HG02588 (cell line): ENCODE data around the gene S100A3.
"Not testable (repeated sequence)": the region's sequence is repeated elsewhere in the genome, so short reads cannot be mapped to it uniquely, and the experiment has no call there.

Source experiments
- ATAC-seq: cut with Tn5 transposase; IDR thresholded peaks from one replicate; pipeline ENCODE4 v1.9.1; 2021; ENCODE audit warnings: mild to moderate bottlenecking, moderate library complexity; ENCODE audit not compliant: unreplicated experiment

S100A3 gene, protein sequence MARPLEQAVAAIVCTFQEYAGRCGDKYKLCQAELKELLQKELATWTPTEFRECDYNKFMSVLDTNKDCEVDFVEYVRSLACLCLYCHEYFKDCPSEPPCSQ

GRCh38 chr1:153548722-153549688, at the start of gene S100A3:
Gene S100A3 (minus strand): TSS chr1:153549258. CDS start chr1:153548485, 773 bp downstream.
- ATAC-seq = no peak

GRCh38 chr1:153598309-153599172, 49.5 kb upstream of the S100A3 start:
- ATAC-seq = peak; percentile 97

DNA sequence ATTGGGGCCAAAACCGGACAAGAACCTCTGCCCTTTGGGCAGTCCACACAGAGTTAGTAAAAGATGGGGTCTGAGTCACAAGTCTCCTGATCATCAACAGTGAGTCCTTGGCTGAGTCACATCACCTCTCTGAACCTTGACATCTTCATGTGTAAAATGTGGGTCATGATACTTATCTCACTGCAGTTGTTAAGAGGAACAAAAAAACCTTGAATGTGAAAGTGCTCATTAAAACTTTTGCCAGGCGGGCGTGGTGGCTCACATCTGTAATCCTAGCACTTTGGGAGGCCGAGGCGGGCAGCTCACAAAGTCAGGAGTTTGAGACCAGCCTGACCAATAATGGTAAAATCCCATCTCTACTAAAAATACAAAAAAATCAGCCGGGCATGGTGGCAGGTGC, 48.1 kb upstream of the S100A3 start:
- ATAC-seq = no peak

DNA sequence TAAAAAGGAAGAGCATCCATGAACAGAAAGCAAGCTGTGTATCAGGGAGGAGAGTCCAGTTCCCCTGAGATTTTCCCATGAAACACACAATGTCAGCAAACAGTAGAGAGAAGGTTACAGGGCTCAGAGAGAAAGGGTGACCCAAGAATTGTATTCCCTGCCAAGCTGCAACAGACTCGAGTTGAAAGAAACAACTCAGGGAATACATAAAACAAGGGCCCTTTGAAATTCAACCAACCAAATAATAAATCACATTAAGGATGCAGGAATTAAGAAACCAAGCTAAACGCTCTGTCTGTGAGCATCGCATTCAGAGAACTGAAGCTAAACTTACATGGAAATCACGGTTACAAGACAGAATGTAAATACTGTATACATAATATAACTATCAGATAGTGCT, 43.7 kb upstream of the S100A3 start:
- ATAC-seq = no peak

DNA sequence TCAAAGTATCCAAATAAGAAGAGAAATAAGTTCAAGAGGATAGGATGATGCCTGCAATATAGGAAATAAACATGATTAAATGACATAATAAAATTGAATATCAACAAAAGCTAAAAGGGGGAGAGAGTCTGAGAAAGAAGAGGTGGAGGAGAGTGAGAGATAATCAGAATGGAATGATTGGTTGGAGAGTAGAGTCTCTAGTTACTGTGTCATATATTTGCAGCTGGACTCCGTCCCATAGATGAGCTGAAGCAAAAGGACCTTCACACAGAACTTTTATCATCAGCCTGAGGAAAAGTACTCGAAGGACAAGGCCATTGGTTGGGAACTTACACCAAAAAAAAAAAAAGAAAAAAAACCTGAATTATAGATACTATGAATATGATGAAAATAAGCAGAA, 39.4 kb upstream of the S100A3 start:
- ATAC-seq = no peak

- ATAC-seq = not testable (repeated sequence)
These were observed 39.0 kb upstream of the S100A3 start for GRCh38 chr1:153588033-153588432.

DNA sequence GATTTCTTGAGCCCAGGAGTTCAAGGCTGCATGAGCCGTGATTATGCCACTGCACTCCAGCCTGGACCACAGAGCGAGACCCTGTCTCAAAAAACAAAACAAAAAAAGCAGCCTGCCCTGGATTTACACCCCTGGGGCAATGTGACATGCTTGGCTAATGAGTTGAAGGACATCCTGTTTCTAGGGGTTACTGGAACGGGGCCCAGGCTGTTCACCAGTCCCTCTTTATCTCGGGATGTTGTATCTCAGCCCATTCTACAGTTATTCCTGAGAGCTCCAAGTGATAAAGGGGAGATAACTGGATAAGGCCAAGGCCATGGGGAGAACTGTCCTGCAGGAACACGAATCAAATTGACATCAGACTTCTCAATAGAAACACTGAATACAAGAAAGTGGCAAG, 38.3 kb upstream of the S100A3 start:
- ATAC-seq = no peak

DNA sequence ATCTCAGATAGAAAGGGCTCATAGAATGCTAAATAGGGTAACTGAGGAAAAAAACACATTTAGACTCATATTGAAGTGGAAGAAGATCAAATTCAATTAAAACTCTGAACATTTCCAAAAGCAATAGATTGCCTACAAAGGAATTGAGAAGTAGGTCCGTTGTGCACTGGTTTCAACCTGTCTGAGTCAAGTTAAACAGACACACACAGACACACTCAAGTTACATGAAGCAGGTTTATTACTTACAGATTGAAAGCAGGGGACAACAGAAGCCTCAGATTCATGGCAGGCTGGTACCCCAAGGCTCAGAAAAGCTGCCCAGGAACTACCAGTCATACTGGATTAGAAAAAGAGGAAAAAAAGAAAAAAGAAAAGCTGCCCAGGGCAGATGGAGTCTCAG, 37.3 kb upstream of the S100A3 start:
- ATAC-seq = no peak

DNA sequence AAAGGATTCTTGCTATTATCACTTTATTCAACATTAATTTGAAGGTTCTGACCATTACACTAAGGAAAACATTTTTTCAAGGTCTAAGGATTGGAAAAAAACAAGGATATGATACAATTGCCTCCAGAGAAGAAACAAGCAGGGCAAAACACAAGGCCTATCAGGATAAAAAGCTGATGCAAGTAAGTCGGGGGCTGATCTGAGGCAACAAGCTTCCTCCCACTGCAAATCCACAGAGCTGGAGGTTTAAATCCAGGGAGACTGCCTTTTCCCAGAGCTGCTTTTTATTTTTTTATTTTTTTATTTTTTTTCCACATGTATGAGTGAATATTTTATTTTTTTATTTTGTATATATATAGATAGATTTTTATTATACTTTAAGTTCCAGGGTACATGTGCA, 35.9 kb upstream of the S100A3 start:
- ATAC-seq = no peak

GRCh38 chr1:153583976-153584375, 34.9 kb upstream of the S100A3 start:
- ATAC-seq = no peak

DNA sequence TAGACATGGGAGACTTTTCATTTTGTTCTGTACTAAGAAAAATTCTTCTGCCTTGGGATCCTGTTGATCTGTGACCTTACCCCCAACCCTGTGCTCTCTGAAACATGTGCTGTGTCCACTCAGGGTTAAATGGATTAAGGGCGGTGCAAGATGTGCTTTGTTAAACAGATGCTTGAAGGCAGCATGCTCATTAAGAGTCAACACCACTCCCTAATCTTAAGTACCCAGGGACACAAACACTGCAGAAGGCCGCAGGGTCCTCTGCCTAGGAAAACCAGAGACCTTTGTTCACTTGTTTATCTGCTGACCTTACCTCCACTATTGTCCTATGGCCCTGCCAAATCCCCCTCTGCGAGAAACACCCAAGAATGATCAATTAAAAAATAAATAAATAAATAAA, 34.5 kb upstream of the S100A3 start:
- ATAC-seq = not testable (repeated sequence)

GRCh38 chr1:153582836-153583235, 33.8 kb upstream of the S100A3 start:
- not testable (repeated sequence) for ATAC-seq

DNA sequence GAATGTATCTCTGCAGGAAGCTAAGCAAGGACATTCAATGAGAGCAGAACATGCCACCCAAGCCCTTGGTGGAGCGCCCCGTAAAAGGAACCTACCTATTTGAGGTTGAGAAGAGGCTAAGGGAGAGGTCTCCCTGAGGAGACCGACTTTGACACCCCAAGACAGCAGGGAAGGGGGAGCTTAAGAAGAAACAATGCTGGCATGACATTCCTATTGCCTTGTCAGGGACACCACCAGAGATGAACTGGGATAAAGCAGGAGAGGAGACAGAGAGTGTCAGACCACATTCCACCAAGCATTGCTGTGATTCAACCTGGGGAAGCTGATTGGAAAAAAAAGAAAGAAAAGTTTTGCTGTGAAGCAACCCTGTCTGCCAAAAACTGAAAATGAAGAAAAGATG, 29.9 kb upstream of the S100A3 start:
- ATAC-seq = no peak

DNA sequence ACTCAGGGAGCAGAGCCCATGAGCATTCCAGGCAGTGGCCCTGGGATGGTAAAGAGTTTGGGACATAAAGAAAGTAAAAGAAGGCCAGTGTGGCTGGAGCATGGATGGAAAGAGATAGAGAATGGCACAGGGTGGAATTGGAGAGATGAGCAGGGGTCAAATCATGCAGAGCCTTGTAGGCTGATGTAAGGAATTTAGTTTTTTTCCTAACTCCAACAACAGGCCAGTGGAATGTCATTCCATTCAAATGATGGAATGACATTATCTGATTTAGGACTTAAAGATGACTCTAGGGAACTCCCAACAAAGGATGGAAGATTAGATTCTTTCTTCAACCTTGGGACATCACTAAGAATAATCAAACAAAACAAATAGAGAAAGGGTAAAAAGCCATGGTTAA, 29.4 kb upstream of the S100A3 start:
- no peak for ATAC-seq

DNA sequence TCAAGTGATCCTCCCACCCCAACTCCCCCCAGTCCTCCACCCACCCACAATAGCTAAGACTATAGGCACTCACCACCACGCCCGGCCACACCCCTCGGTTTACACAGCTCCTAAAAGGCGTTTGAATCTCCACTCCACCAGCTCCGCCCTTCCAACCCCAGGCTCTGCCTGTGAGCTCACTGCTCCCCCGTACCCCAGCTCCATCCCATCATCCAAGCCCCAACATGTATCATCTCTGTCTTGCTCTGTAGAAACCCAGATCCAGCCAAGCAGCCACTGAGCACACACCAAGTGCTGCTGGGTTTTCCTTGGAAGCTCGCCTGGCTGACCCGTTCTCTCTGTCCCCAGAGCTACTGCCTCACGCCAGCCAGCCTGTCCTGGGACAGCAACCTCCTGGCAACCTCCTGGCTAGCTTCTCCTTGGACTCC, 28.6 kb upstream of the S100A3 start:
- no peak for ATAC-seq

GRCh38 chr1:153577138-153577537, 28.1 kb upstream of the S100A3 start:
- no peak for ATAC-seq

- not testable (repeated sequence) for ATAC-seq
These were observed 26.4 kb upstream of the S100A3 start for GRCh38 chr1:153575497-153575896.

GRCh38 chr1:153575081-153575491, 26.0 kb upstream of the S100A3 start:
- ATAC-seq = not testable (repeated sequence)

DNA sequence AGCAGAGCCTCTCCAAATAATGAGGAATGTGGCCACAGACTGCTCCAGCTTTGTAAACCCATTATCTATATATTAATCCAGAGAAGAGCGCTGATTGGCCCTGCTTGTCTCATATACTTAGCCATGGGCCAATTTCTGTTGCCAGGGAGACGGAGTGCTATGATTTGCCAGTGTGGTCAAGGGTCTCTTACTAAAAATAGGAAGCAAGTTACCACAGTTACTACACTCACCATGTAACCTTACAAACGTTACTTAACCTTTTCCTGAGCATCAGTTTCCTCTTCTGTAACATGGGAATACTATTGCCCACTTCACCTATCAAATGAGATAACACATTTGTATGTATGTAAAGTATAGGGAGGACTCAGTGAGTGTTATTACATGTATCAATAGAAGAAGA, 24.3 kb upstream of the S100A3 start:
- ATAC-seq = no peak

DNA sequence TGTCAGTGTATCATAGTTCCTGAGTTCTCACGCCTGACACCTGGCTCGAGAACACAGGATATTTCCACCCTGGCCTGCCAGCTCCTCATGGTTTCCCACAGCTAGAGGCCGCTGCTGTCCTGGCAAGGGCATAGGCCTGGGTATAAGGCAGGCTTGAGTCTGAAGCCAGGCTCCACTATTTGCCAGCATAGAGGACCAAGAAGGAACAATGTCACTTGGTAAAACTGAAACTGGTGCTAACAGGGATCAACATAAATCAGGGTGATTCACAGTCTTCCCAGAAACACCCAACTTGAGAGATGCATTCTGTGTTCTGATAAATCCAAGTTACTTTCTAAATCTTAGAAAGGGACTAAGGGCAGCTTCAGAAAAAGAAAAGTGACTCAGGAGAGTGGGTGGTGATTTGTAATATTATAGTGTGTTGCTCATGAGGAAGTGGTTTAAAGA, 23.5 kb upstream of the S100A3 start:
- peak; percentile 59 for ATAC-seq

- no peak for ATAC-seq
These were observed 22.6 kb upstream of the S100A3 start for GRCh38 chr1:153571706-153572105.
